GM12878 (cell line): ENCODE measurements around the gene TRDN. TPM values are rescaled to one million over a fixed set of nuclear protein-coding genes. Genes with fewer than 3 reads are reported as not detected.

Experiments used
- ATAC-seq: fragments of 200-7000 bp; cut with Tn5 transposase; 3 replicates; pipeline ENCODE4 v1.9.1; 2020; ENCODE audit warnings: mild to moderate bottlenecking, moderate library complexity
- BruUV-seq: library from RNA; stranded (reverse); fragments of 400-500 nt; replicated peaks from 2 replicates; lab custom pipeline; 2021; lab: Mats Ljungman, UMichigan
- CTCF ChIA-PET: fragments of 300-600 bp; sonication (Branson Sonifier 250); formaldehyde crosslinking; extraction: SDS; loops from one replicate; lab custom pipeline; 2021; ENCODE audit warnings: inconsistent platforms; lab: Yijun Ruan, JAX
- POLR2A ChIA-PET: fragments of 350-600 bp; formaldehyde crosslinking; extraction: SDS; loops from one replicate; lab custom pipeline; 2021; ENCODE audit warnings: inconsistent platforms; lab: Charles Lee
- RAD21 ChIA-PET: fragments of 300-600 bp; sonication (Branson Sonifier 250); formaldehyde crosslinking; loops from one replicate; lab custom pipeline; 2023; ENCODE audit warnings: antibody characterized with exemption; ENCODE audit not compliant: unreplicated experiment; lab: Charles Lee
- SMC1A ChIA-PET: fragments of 300-600 bp; sonication (Branson Sonifier 250); formaldehyde crosslinking; loops from one replicate; lab custom pipeline; 2023; ENCODE audit not compliant: unreplicated experiment, uncharacterized antibody; lab: Charles Lee
- DNase-seq: peaks from one replicate; pipeline ENCODE4 v3.0.0-alpha.2; 2011; ENCODE audit warnings: low read depth, low spot score
- FAIRE-seq: peaks from 3 replicates; lab custom pipeline; 2011; peaks lifted over from hg19 to GRCh38; lab: Jason Lieb, UNC
- H2AFZ ChIP-seq: 2 replicates; pipeline ENCODE4 v1.6.0; 2011; ENCODE audit warnings: low read depth, low read length, control low read depth; ENCODE audit not compliant: control insufficient read depth
- H3K27ac ChIP-seq: 2 replicates; pipeline ENCODE4 v1.5.1; 2011; ENCODE audit warnings: control low read depth; ENCODE audit not compliant: control insufficient read depth, insufficient read depth
- H3K27me3 ChIP-seq, 2 experiments: replicated peaks in 1 of 2; 2 replicates each; pipeline versions ENCODE4 v1.6.0 to v1.6.1; 2011; ENCODE audit warnings: low read length in 1 of 2; ENCODE audit not compliant: control insufficient read depth in 2 of 2, insufficient read depth in 2 of 2
- H3K36me3 ChIP-seq, 2 experiments: 2 replicates each; pipeline ENCODE4 v1.5.1; 2011; ENCODE audit warnings: low read length in 1 of 2; ENCODE audit not compliant: control insufficient read depth in 2 of 2, insufficient read depth in 2 of 2
- H3K4me1 ChIP-seq: 2 replicates; pipeline ENCODE4 v1.6.1; 2011; ENCODE audit warnings: mild to moderate bottlenecking, low read length, moderate library complexity, mixed read lengths; ENCODE audit not compliant: control insufficient read depth, insufficient read depth
- H3K4me2 ChIP-seq: 2 replicates; pipeline ENCODE4 v1.6.0; 2011; ENCODE audit warnings: control low read depth; ENCODE audit not compliant: control insufficient read depth, insufficient read depth
- H3K4me3 ChIP-seq: fragments of 200-600 bp; sonication (generic); 2 replicates; pipeline ENCODE4 v1.5.1; 2016
- H3K79me2 ChIP-seq: 2 replicates; pipeline ENCODE4 v1.6.0; 2011; ENCODE audit warnings: low read length; ENCODE audit not compliant: control insufficient read depth, insufficient read depth
- H3K9ac ChIP-seq: 2 replicates; pipeline ENCODE4 v1.8.0; 2011; ENCODE audit warnings: low read length, control low read depth, mixed read lengths; ENCODE audit not compliant: control insufficient read depth, insufficient read depth
- H3K9me3 ChIP-seq: replicated peaks from 3 replicates; pipeline ENCODE4 v1.5.1; 2011; ENCODE audit warnings: mild to moderate bottlenecking, low read length; ENCODE audit not compliant: control insufficient read depth, insufficient read depth
- H4K20me1 ChIP-seq: 2 replicates; pipeline ENCODE4 v1.6.0; 2011; ENCODE audit not compliant: control insufficient read depth, insufficient read depth
- BHLHE40 ChIP-seq, 2 experiments: fragments of 450-650 bp in 1 of 2; IDR thresholded peaks; 2 replicates each; pipeline ENCODE4 v1.6.1; 2011 to 2017; ENCODE audit warnings: low read depth in 2 of 2, borderline replicate concordance in 1 of 2, improper control_type of control experiment in 1 of 2, low read length in 1 of 2, mild to moderate bottlenecking in 1 of 2
- CBX3 ChIP-seq: fragments of 200-600 bp; sonication (generic); IDR thresholded peaks from 2 replicates; pipeline ENCODE4 v1.6.1; 2016; ENCODE audit warnings: low read depth, borderline replicate concordance
- CHD4 ChIP-seq: fragments of 200-600 bp; sonication (generic); IDR thresholded peaks from 2 replicates; pipeline ENCODE4 v1.6.1; 2016; ENCODE audit warnings: mild to moderate bottlenecking
- GABPA ChIP-seq: IDR thresholded peaks from 2 replicates; pipeline ENCODE4 v1.6.1; 2014; ENCODE audit warnings: antibody characterized with exemption, low read depth, mild to moderate bottlenecking, inconsistent platforms
- MYB ChIP-seq: fragments of 150-350 bp; IDR thresholded peaks from 2 replicates; pipeline ENCODE4 v1.6.1; 2014; ENCODE audit warnings: mild to moderate bottlenecking, low read depth, low read length, borderline replicate concordance
- NR2F1 ChIP-seq: fragments of 450-650 bp; conservative IDR thresholded peaks from 2 replicates; pipeline ENCODE4 v1.6.1; 2017; ENCODE audit warnings: mild to moderate bottlenecking
- RFX5 ChIP-seq: IDR thresholded peaks from 2 replicates; pipeline ENCODE4 v1.6.1; 2011; ENCODE audit warnings: low read depth, low read length, improper control_type of control experiment
- SIN3A ChIP-seq: IDR thresholded peaks from 2 replicates; pipeline ENCODE4 v1.6.1; 2012; ENCODE audit warnings: low read depth, low read length, improper control_type of control experiment
- SMAD1 ChIP-seq: fragments of 450-650 bp; IDR thresholded peaks from 2 replicates; pipeline ENCODE4 v1.6.1; 2018; ENCODE audit warnings: mild to moderate bottlenecking, low read depth; ENCODE audit not compliant: partially characterized antibody
- SPI1 ChIP-seq: IDR thresholded peaks from 2 replicates; pipeline ENCODE4 v1.6.1; 2011; ENCODE audit warnings: low read depth, mild to moderate bottlenecking, low read length, moderate library complexity, borderline replicate concordance; ENCODE audit not compliant: insufficient read depth
- SRF ChIP-seq, 2 experiments: IDR thresholded peaks; 2 replicates each; pipeline ENCODE4 v1.6.1; 2011; ENCODE audit warnings: low read depth in 2 of 2, low read length in 2 of 2, mild to moderate bottlenecking in 1 of 2, moderate library complexity in 1 of 2
- SUPT20H ChIP-seq: IDR thresholded peaks from 2 replicates; pipeline ENCODE4 v1.6.1; 2011; ENCODE audit warnings: low read depth, mild to moderate bottlenecking, low read length, moderate library complexity, borderline replicate concordance; ENCODE audit not compliant: control insufficient read depth
- YY1 ChIP-seq: IDR thresholded peaks from 2 replicates; pipeline ENCODE4 v1.6.1; 2011; ENCODE audit warnings: low read depth, mild to moderate bottlenecking, low read length
- ZBED1 ChIP-seq: IDR thresholded peaks from 2 replicates; pipeline ENCODE4 v1.6.1; 2016; ENCODE audit warnings: borderline replicate concordance
- ZNF207 ChIP-seq: fragments of 450-650 bp; IDR thresholded peaks from 2 replicates; pipeline ENCODE4 v1.6.1; 2014; ENCODE audit warnings: antibody characterized with exemption, mild to moderate bottlenecking, borderline replicate concordance
- ZNF24 ChIP-seq: fragments of 450-650 bp; IDR thresholded peaks from 2 replicates; pipeline ENCODE4 v1.6.1; 2017; ENCODE audit warnings: antibody characterized with exemption, mild to moderate bottlenecking
- WGBS: methylation state at CpG from one replicate; pipeline ENCODE4 v1.1.6; 2016; ENCODE audit warnings: low lambda C conversion rate; ENCODE audit not compliant: insufficient replicate concordance, insufficient coverage; ENCODE audit errors: missing lambda C conversion rate; 5-methylcytosine and 5-hydroxymethylcytosine counted together
- in situ Hi-C: fragments of 300-500 bp; cut with MboI; formaldehyde crosslinking; loops from 9 replicates; pipeline ENCODE4 v1.14.3; 2018; ENCODE audit warnings: mixed read lengths
- intact Hi-C: fragments of 100-400 bp; cut with micrococcal nuclease; formaldehyde crosslinking; loops from one replicate; pipeline ENCODE4 v1.14.2; 2022; ENCODE audit not compliant: unreplicated experiment
- polyA plus RNA-seq, 11 experiments: library from polyadenylated mRNA; depleted of rRNA in 4 of 11; unstranded in 6 of 11; stranded (reverse) in 5 of 11; fragments of >200 nt; fragmentation: Nextera tagmentation in 4 of 11; fragmentation: Illumina TruSeq in 1 of 11; extraction: Ambion mirVana in 4 of 11; extraction: Trizol in 1 of 11; gene quantifications; 1 replicate in 1 of 11; 2 replicates in 10 of 11; pipeline versions ENCODE4 v1.2.1 to v1.2.3, GENCODE V29; 2011 to 2016; ENCODE audit warnings: inconsistent platforms in 2 of 11, missing spikeins in 2 of 11, low read depth in 1 of 11
- total RNA-seq, 4 experiments: library from RNA; depleted of rRNA in 3 of 4; stranded (reverse); fragments of >200 nt in 3 of 4; fragmentation: Illumina TruSeq in 1 of 4; extraction: Trizol in 1 of 4; gene quantifications; 2 replicates each; pipeline versions ENCODE4 v1.2.1 to v1.2.3, GENCODE V29; 2013 to 2021
- TF ChIP-seq, protein P1 (sequence below): fragments of 450-650 bp; IDR thresholded peaks from 2 replicates; pipeline ENCODE4 v1.6.1; 2014; ENCODE audit warnings: mild to moderate bottlenecking
- TF ChIP-seq, protein P2 (sequence below): IDR thresholded peaks from 2 replicates; pipeline ENCODE4 v1.6.1; 2012; ENCODE audit warnings: low read depth, low read length, improper control_type of control experiment

The TRDN gene
- total and polyA plus RNA-seq, 10 of the 15 experiments (the other 5 are each of a cell fraction or from before 2014, with no cell fraction given), result not detected

DNA sequence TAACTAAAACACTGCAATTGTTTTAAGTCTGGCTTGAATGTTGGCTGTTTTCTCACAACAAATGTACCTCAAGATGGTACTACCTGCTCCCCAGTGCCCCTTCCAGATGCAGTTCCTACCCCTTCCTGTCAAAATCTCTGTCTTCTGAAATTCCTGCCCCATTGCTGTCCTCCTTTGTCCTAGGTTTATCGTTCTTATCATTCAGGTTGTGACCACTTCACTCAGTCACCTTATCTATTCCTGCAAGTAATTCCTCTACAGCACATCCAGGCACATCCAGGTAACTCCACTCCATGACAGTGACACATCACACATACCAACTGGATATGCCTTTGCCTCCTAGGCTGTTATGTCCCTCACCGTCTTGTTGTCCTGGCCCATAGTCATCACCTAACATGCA, 90.2 kb downstream of the TRDN start:
- BruUV-seq, result no TSS peak
- ChIA-PET POLR2A (no interaction called here), SMC1A (no interaction called here), CTCF (no interaction called here), RAD21 (no interaction called here)
- no peak overlapping the region for H3K9ac ChIP-seq
- in situ Hi-C loops (no loop called here), intact Hi-C loops (no loop called here)
- 6% methylated on average over 2 of the region's 2 CpGs for WGBS
- H3K4me3 ChIP-seq, result no peak overlapping the region
- no peaks in the 10 kb centered on the region for H3K79me2 ChIP-seq
- FAIRE-seq (no peak), DNase-seq (no peak), ATAC-seq (no peak)
- no peak overlapping the region for H3K4me2 ChIP-seq
- H3K9me3 ChIP-seq, result no peaks in the 10 kb centered on the region
- H3K4me1 ChIP-seq, result no peaks in the 10 kb centered on the region
- TF ChIP-seq ZBED1 (no peak), ZNF207 (no peak), NR2F1 (no peak), RFX5 (no peak), BHLHE40 (IDR thresholded peaks at IDR 0.05; ENCODE audit: borderline replicate concordance in 1 of 2, low read depth in 2 of 2, low read length in 1 of 2) (no peak), SRF (IDR thresholded peaks at IDR 0.05; ENCODE audit: low read depth in 2 of 2, low read length in 2 of 2) (no peak), YY1 (no peak), ZNF24 (no peak)
- H2AFZ ChIP-seq, result no peak overlapping the region
- no peak overlapping the region for H3K27ac ChIP-seq
- H3K36me3 ChIP-seq, result no peaks in the 10 kb centered on the region
- no peaks in the 10 kb centered on the region for H4K20me1 ChIP-seq
- H3K27me3 ChIP-seq, result no peaks in the 10 kb centered on the region

DNA sequence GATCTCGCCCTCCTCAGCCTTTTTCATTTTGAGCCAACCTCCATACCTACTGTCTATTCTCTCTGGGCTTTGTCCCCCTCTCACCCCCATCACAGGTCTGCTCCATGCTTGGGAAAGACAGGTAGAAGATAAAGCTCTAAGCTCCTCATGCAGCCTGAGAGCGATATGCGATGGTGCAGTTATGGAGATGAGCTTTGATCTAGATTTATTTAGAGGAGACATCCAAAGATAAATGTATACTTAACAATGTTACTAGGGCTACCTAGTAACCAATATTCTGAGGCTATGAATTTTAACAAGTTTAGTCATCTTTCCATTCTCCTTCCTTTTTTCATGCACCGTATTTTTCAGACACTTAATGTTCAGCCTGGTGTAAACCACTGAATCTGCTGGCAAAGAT, 95.3 kb downstream of the TRDN start:
- 47% methylated on average over 4 of the region's 4 CpGs for WGBS
- intact Hi-C loops, result no loop called here
- ChIA-PET SMC1A (interaction anchor here (0.9 to 1.2 kb wide), 3 partner anchors 39 to 174 kb away, joined by 3 to 6 read pairs (median 4); no protein-coding TSS in a partner anchor), POLR2A (no interaction called here), CTCF (interaction anchor here (1.4 kb wide), 1 partner anchor 174 kb away, joined by 4 read pairs; no protein-coding TSS in a partner anchor), RAD21 (no interaction called here)
- no peak for FAIRE-seq
- no peak for ATAC-seq
- BruUV-seq, result no TSS peak
- Histone ChIP-seq H3K9ac (no peak overlapping the region), H3K4me1 (no peaks in the 10 kb centered on the region), H3K79me2 (no peaks in the 10 kb centered on the region), H3K27me3 (no peaks in the 10 kb centered on the region), H3K27ac (no peak overlapping the region), H4K20me1 (no peaks in the 10 kb centered on the region), H3K4me3 (no peak overlapping the region), H2AFZ (no peak overlapping the region), H3K4me2 (no peak overlapping the region), H3K36me3 (no peaks in the 10 kb centered on the region), H3K9me3 (no peaks in the 10 kb centered on the region)
- DNase-seq, result no peak
- in situ Hi-C loops, result no loop called here
- TF ChIP-seq, protein P1, sequence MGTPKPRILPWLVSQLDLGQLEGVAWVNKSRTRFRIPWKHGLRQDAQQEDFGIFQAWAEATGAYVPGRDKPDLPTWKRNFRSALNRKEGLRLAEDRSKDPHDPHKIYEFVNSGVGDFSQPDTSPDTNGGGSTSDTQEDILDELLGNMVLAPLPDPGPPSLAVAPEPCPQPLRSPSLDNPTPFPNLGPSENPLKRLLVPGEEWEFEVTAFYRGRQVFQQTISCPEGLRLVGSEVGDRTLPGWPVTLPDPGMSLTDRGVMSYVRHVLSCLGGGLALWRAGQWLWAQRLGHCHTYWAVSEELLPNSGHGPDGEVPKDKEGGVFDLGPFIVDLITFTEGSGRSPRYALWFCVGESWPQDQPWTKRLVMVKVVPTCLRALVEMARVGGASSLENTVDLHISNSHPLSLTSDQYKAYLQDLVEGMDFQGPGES, result no peak
- TF ChIP-seq GABPA (no peak), CBX3 (no peak), SUPT20H (no peak), MYB (no peak), SPI1 (no peak), SIN3A (no peak), SMAD1 (no peak), ZNF24 (no peak), CHD4 (no peak)
- TF ChIP-seq, protein P2, sequence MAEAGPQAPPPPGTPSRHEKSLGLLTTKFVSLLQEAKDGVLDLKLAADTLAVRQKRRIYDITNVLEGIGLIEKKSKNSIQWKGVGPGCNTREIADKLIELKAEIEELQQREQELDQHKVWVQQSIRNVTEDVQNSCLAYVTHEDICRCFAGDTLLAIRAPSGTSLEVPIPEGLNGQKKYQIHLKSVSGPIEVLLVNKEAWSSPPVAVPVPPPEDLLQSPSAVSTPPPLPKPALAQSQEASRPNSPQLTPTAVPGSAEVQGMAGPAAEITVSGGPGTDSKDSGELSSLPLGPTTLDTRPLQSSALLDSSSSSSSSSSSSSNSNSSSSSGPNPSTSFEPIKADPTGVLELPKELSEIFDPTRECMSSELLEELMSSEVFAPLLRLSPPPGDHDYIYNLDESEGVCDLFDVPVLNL, result no peak
